IMR-90 (cell line): ENCODE data around the gene SPDEF. TPM values are rescaled to one million over a fixed set of nuclear protein-coding genes. Genes with fewer than 3 reads are reported as not detected.

ENCODE experiments used
- ATAC-seq: fragments of 200-7000 bp; cut with Tn5 transposase; 2 replicates; pipeline ENCODE4 v1.9.1; 2020; ENCODE audit warnings: low read depth, mild to moderate bottlenecking, moderate library complexity
- BruUV-seq: library from RNA; stranded (reverse); fragments of 400-500 nt; replicated peaks from 2 replicates; lab custom pipeline; 2021; lab: Mats Ljungman, UMichigan
- CTCF ChIA-PET: fragments of 300-600 bp; formaldehyde crosslinking; extraction: SDS; loops from one replicate; lab custom pipeline; 2021; ENCODE audit warnings: antibody characterized with exemption; lab: Yijun Ruan, JAX
- POLR2A ChIA-PET: fragments of 300-600 bp; sonication (Branson Sonifier 250); formaldehyde crosslinking; loops from one replicate; lab custom pipeline; 2022; ENCODE audit warnings: antibody characterized with exemption; ENCODE audit not compliant: unreplicated experiment; lab: Charles Lee
- DNase-seq: peaks from one replicate; pipeline ENCODE4 v3.0.0; 2013
- H2AFZ ChIP-seq: replicated peaks from 2 replicates; pipeline ENCODE3; 2013; ENCODE audit warnings: low read length, mild to moderate bottlenecking; ENCODE audit not compliant: poor library complexity
- H2AK5ac ChIP-seq: 2 replicates; pipeline ENCODE4 v1.6.1; 2013; ENCODE audit warnings: low read depth, low read length, inconsistent platforms
- H2AK9ac ChIP-seq: replicated peaks from 2 replicates; pipeline ENCODE3; 2013; ENCODE audit warnings: mild to moderate bottlenecking, low read depth, low read length, moderate library complexity; ENCODE audit not compliant: poor library complexity
- H2BK120ac ChIP-seq: 2 replicates; pipeline ENCODE4 v1.6.1; 2013; ENCODE audit warnings: low read depth, low read length, inconsistent platforms
- H2BK15ac ChIP-seq: 3 replicates; pipeline ENCODE4 v1.6.1; 2013; ENCODE audit warnings: low read depth, low read length, inconsistent platforms
- H2BK20ac ChIP-seq: 2 replicates; pipeline ENCODE4 v1.6.1; 2013; ENCODE audit warnings: low read depth, mild to moderate bottlenecking, inconsistent platforms, low read length, moderate library complexity
- H2BK5ac ChIP-seq: 2 replicates; pipeline ENCODE4 v1.6.1; 2013; ENCODE audit warnings: mild to moderate bottlenecking, low read depth, low read length, inconsistent platforms; ENCODE audit not compliant: poor library complexity, severe bottlenecking
- H3K14ac ChIP-seq: replicated peaks from 2 replicates; pipeline ENCODE4 v1.6.1; 2013; ENCODE audit warnings: low read depth, low read length, inconsistent platforms
- H3K18ac ChIP-seq: 2 replicates; pipeline ENCODE4 v1.6.1; 2013; ENCODE audit warnings: low read depth, low read length, control low read depth
- H3K23ac ChIP-seq: 2 replicates; pipeline ENCODE4 v1.6.1; 2013; ENCODE audit warnings: low read depth, low read length, inconsistent platforms
- H3K27ac ChIP-seq: 2 replicates; pipeline ENCODE4 v1.5.1; 2013; ENCODE audit warnings: mild to moderate bottlenecking, control low read depth, low read length; ENCODE audit not compliant: insufficient read depth
- H3K27me3 ChIP-seq: 2 replicates; pipeline ENCODE4 v1.6.1; 2013; ENCODE audit warnings: low read length; ENCODE audit not compliant: control insufficient read depth, insufficient read depth
- H3K36me3 ChIP-seq: 2 replicates; pipeline ENCODE4 v1.6.1; 2013; ENCODE audit warnings: low read length, mixed read lengths; ENCODE audit not compliant: control insufficient read depth, insufficient read depth
- H3K4ac ChIP-seq: 2 replicates; pipeline ENCODE4 v1.6.1; 2013; ENCODE audit warnings: low read depth, low read length, inconsistent platforms
- H3K4me1 ChIP-seq: 2 replicates; pipeline ENCODE4 v1.6.1; 2013; ENCODE audit warnings: low read length, mixed read lengths; ENCODE audit not compliant: control insufficient read depth, insufficient read depth
- H3K4me2 ChIP-seq: 2 replicates; pipeline ENCODE4 v1.6.1; 2013; ENCODE audit warnings: low read depth, mild to moderate bottlenecking, control low read depth, low read length, moderate library complexity
- H3K4me3 ChIP-seq: 2 replicates; pipeline ENCODE4 v1.5.1; 2013; ENCODE audit warnings: low read depth, mild to moderate bottlenecking, control low read depth, low read length, moderate library complexity; ENCODE audit not compliant: insufficient read depth
- H3K56ac ChIP-seq: 2 replicates; pipeline ENCODE4 v1.6.1; 2013; ENCODE audit warnings: low read length, inconsistent platforms; ENCODE audit not compliant: insufficient read depth; ENCODE audit errors: extremely low read depth
- H3K79me1 ChIP-seq, 2 experiments: 2 replicates each; pipeline ENCODE4 v1.6.1; 2013; ENCODE audit warnings: low read length in 2 of 2, inconsistent platforms in 1 of 2, low read depth in 1 of 2
- H3K9ac ChIP-seq: 2 replicates; pipeline ENCODE4 v1.6.1; 2013; ENCODE audit warnings: low read depth, low read length, control low read depth
- H3K9me1 ChIP-seq: 2 replicates; pipeline ENCODE4 v1.6.1; 2013; ENCODE audit warnings: low read length, inconsistent platforms; ENCODE audit not compliant: insufficient read depth
- H3K9me3 ChIP-seq: 2 replicates; pipeline ENCODE4 v1.6.1; 2013; ENCODE audit warnings: low read length; ENCODE audit not compliant: control insufficient read depth, insufficient read depth
- H4K20me1 ChIP-seq: 2 replicates; pipeline ENCODE4 v1.6.1; 2013; ENCODE audit warnings: low read length, inconsistent platforms; ENCODE audit not compliant: insufficient read depth
- H4K5ac ChIP-seq: 2 replicates; pipeline ENCODE4 v1.6.1; 2013; ENCODE audit warnings: mild to moderate bottlenecking, low read depth, low read length, control low read depth
- H4K8ac ChIP-seq, 2 experiments: 2 replicates each; pipeline ENCODE4 v1.6.1; 2013; ENCODE audit warnings: low read depth in 2 of 2, low read length in 2 of 2, control low read depth in 1 of 2, inconsistent platforms in 1 of 2
- H4K91ac ChIP-seq: 2 replicates; pipeline ENCODE4 v1.6.1; 2013; ENCODE audit warnings: low read depth, low read length, inconsistent platforms; ENCODE audit not compliant: insufficient read depth
- BHLHE40 ChIP-seq: fragments of 150-350 bp; IDR thresholded peaks from 2 replicates; pipeline ENCODE4 v1.6.1; 2016; ENCODE audit warnings: mild to moderate bottlenecking, low read depth, low read length
- CEBPB ChIP-seq: IDR thresholded peaks from 2 replicates; pipeline ENCODE4 v1.6.1; 2012; ENCODE audit warnings: low read depth, low read length, improper control_type of control experiment
- CHD1 ChIP-seq: IDR thresholded peaks from 2 replicates; pipeline ENCODE4 v1.6.1; 2012; ENCODE audit warnings: low read depth, low read length, improper control_type of control experiment
- CTCF ChIP-seq: conservative IDR thresholded peaks from 2 replicates; pipeline ENCODE4 v1.5.1; 2012; ENCODE audit warnings: mild to moderate bottlenecking, low read depth, low read length, improper control_type of control experiment
- MAZ ChIP-seq: IDR thresholded peaks from 2 replicates; pipeline ENCODE4 v1.6.1; 2012; ENCODE audit warnings: low read depth, mild to moderate bottlenecking, low read length, improper control_type of control experiment, moderate library complexity, borderline replicate concordance
- MXI1 ChIP-seq: IDR thresholded peaks from 2 replicates; pipeline ENCODE4 v1.6.1; 2012; ENCODE audit warnings: low read depth, mild to moderate bottlenecking, low read length, moderate library complexity, borderline replicate concordance
- NFE2L2 ChIP-seq: fragments of 150-350 bp; IDR thresholded peaks from 2 replicates; pipeline ENCODE4 v1.6.1; 2016; ENCODE audit warnings: low read depth, mild to moderate bottlenecking, low read length
- RCOR1 ChIP-seq: IDR thresholded peaks from 2 replicates; pipeline ENCODE4 v1.6.1; 2012; ENCODE audit warnings: mild to moderate bottlenecking, low read length, improper control_type of control experiment; ENCODE audit not compliant: insufficient replicate concordance
- RFX5 ChIP-seq: IDR thresholded peaks from 2 replicates; pipeline ENCODE4 v1.8.0; 2012; ENCODE audit warnings: low read depth, mild to moderate bottlenecking, low read length, moderate library complexity
- SMC3 ChIP-seq: fragments of 150-350 bp; IDR thresholded peaks from 2 replicates; pipeline ENCODE4 v1.6.1; 2016; ENCODE audit warnings: low read depth, mild to moderate bottlenecking, antibody characterized with exemption, low read length, moderate library complexity
- WGBS, 2 experiments: methylation state at CpG; one replicate each; pipeline versions ENCODE4 v1.1.5 to v1.1.7; 2013; ENCODE audit warnings: missing lambda C conversion rate in 2 of 2; ENCODE audit not compliant: insufficient read length in 1 of 2; ENCODE audit errors: extremely low coverage in 2 of 2; 5-methylcytosine and 5-hydroxymethylcytosine counted together
- dilution Hi-C: fragments of 300-500 bp; cut with HindIII; formaldehyde crosslinking; loops from one replicate; pipeline ENCODE4 v1.14.3; 2018; ENCODE audit warnings: low sequenced_read_pairs; ENCODE audit not compliant: unreplicated experiment
- in situ Hi-C: fragments of 300-500 bp; cut with MboI; formaldehyde crosslinking; loops from 3 replicates; pipeline ENCODE4 v1.14.3; 2019; ENCODE audit warnings: low sequenced_read_pairs, inconsistent platforms, mixed read lengths
- intact Hi-C: fragments of 100-400 bp; cut with micrococcal nuclease; formaldehyde crosslinking; loops from 2 replicates; pipeline ENCODE4 v1.10.0; 2022
- polyA plus RNA-seq, 3 experiments: library from polyadenylated mRNA; depleted of rRNA; stranded (reverse); fragments of >200 nt; gene quantifications; 2 replicates each; pipeline ENCODE4 v1.2.3, GENCODE V29; 2012; ENCODE audit warnings: low replicate concordance in 1 of 3
- total RNA-seq: library from RNA; depleted of rRNA; stranded (reverse); fragments of >200 nt; gene quantifications from 2 replicates; pipeline ENCODE4 v1.2.3, GENCODE V29; 2012
- TF ChIP-seq, protein P1 (sequence below): fragments of 150-350 bp; IDR thresholded peaks from 2 replicates; pipeline ENCODE4 v1.6.1; 2016; ENCODE audit warnings: low read depth, mild to moderate bottlenecking, low read length, moderate library complexity, borderline replicate concordance
- TF ChIP-seq, protein P2 (sequence below): fragments of 150-350 bp; IDR thresholded peaks from 2 replicates; pipeline ENCODE4 v1.6.1; 2017; ENCODE audit warnings: mild to moderate bottlenecking, antibody characterized with exemption, low read length, low read depth

The SPDEF gene
- total and polyA plus RNA-seq, 2 of the 4 experiments (the other 2 are of a cell fraction), result 0.05 TPM; not detected in 1

DNA sequence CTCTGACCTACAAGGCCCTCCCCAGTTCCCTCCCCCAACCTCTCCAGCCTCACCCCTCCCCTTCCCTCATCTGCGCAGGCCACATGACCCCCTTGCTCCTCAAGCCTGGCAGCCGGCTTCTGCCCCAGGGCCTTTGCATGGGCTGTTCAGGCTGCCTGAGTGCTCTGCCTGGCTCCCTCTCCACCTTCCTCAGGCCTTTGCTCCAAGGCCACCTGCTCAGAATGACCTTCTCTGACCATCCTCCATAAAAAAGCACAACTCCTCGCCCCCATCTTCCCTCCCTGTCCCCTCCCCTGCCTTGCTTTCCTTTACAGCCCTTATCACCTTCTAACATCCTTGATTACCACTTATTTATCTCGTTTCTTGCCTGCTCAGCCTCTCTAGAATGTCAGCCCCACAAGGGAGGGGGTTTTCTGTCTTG lies 38.7 kb downstream of the SPDEF start:
- Histone ChIP-seq H3K27ac (no peak overlapping the region), H3K27me3 (peaks cover 63% of the 10 kb centered on the region), H4K5ac (no peak overlapping the region), H3K9ac (no peak overlapping the region), H3K4me3 (no peak overlapping the region), H3K56ac (no peak overlapping the region), H3K36me3 (no peaks in the 10 kb centered on the region), H2AK9ac (no peak overlapping the region), H3K4me2 (no peak overlapping the region), H3K4me1 (peaks cover 1% of the 10 kb centered on the region; the same call in 1 of the 2 replicates), H2BK15ac (no peak overlapping the region), H2AK5ac (no peak overlapping the region), H3K9me3 (no peaks in the 10 kb centered on the region; the same call in 1 of the 2 replicates), H3K4ac (no peak overlapping the region), H3K79me1 (no peaks in the 10 kb centered on the region), H2BK20ac (no peak overlapping the region), H4K8ac (no peak overlapping the region), H3K9me1 (no peaks in the 10 kb centered on the region), H3K23ac (no peak overlapping the region), H3K18ac (no peak overlapping the region), H2BK120ac (no peak overlapping the region), H2BK5ac (no peak overlapping the region), H4K20me1 (no peaks in the 10 kb centered on the region), H3K14ac (no peak overlapping the region), H4K91ac (no peak overlapping the region), H2AFZ (no peak overlapping the region)
- 83% methylated on average over 1 of the region's 4 CpGs; no CpG with 5 or more reads in 1 of the 2 experiments for WGBS, 2 experiments
- ATAC-seq (no peak), DNase-seq (no peak)
- dilution Hi-C loops, result no loop called here
- intact Hi-C loops, result no loop called here
- CTCF ChIA-PET, result no interaction called here
- POLR2A ChIA-PET, result no interaction called here
- no TSS peak for BruUV-seq
- in situ Hi-C loops, result no loop called here
- no peak for TF ChIP-seq NFE2L2
- TF ChIP-seq MXI1, result no peak
- TF ChIP-seq CTCF, result no peak
- TF ChIP-seq, protein P1, sequence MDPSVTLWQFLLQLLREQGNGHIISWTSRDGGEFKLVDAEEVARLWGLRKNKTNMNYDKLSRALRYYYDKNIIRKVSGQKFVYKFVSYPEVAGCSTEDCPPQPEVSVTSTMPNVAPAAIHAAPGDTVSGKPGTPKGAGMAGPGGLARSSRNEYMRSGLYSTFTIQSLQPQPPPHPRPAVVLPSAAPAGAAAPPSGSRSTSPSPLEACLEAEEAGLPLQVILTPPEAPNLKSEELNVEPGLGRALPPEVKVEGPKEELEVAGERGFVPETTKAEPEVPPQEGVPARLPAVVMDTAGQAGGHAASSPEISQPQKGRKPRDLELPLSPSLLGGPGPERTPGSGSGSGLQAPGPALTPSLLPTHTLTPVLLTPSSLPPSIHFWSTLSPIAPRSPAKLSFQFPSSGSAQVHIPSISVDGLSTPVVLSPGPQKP, result no peak
- no peak for TF ChIP-seq CEBPB
- TF ChIP-seq, protein P2, sequence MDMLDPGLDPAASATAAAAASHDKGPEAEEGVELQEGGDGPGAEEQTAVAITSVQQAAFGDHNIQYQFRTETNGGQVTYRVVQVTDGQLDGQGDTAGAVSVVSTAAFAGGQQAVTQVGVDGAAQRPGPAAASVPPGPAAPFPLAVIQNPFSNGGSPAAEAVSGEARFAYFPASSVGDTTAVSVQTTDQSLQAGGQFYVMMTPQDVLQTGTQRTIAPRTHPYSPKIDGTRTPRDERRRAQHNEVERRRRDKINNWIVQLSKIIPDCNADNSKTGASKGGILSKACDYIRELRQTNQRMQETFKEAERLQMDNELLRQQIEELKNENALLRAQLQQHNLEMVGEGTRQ, result no peak
- TF ChIP-seq MAZ, result no peak
- TF ChIP-seq SMC3, result no peak
- no peak for TF ChIP-seq RFX5
- TF ChIP-seq CHD1, result no peak
- no peak for TF ChIP-seq RCOR1
- TF ChIP-seq BHLHE40, result no peak
